MM.1S (cell line): ENCODE data around the gene KRTAP10-3.

Experiments used
- CTCF ChIP-seq: fragments of 300-600 bp; sonication (generic); IDR thresholded peaks from 2 replicates; pipeline ENCODE4 v1.5.1; 2016; ENCODE audit warnings: antibody characterized with exemption, low read length, mixed read lengths
- EZH2 ChIP-seq: fragments of 300-600 bp; sonication (generic); optimal IDR thresholded peaks from 2 replicates; pipeline ENCODE3; 2017; ENCODE audit warnings: low read depth, mild to moderate bottlenecking, antibody characterized with exemption, low read length, mixed read lengths

- no peak for TF ChIP-seq CTCF
- no peak for TF ChIP-seq EZH2
These were observed 36.5 kb downstream of the KRTAP10-3 start for GRCh38 chr21:44521928-44522752.
